A673 (cell line): ENCODE data around the gene CPNE1.

Source experiments
- CTCF ChIP-seq: fragments of 300-800, 200-600 bp; sonication (generic); conservative IDR thresholded peaks from 2 replicates; pipeline ENCODE4 v1.5.1; 2017; ENCODE audit warnings: low read depth, mild to moderate bottlenecking, antibody characterized with exemption, low read length, moderate library complexity, mixed read lengths
- EZH2 ChIP-seq: fragments of 200-600 bp; sonication (generic); IDR thresholded peaks from 2 replicates; pipeline ENCODE4 v1.6.1; 2017; ENCODE audit warnings: borderline replicate concordance, low read depth, mild to moderate bottlenecking, mixed read lengths, antibody characterized with exemption, low read length; ENCODE audit not compliant: poor library complexity, severe bottlenecking

GRCh38 chr20:35704514-35705261, 40.0 kb upstream of the CPNE1 start:
- no peak for TF ChIP-seq CTCF
- no peak for TF ChIP-seq EZH2
